GM23338 (cell line): ENCODE measurements around the gene C2orf78.

ENCODE experiments used
- CREB1 ChIP-seq: fragments of 250-450 bp; sonication (Bioruptor Pico); IDR thresholded peaks from 2 replicates; pipeline ENCODE4 v1.5.0; 2020; ENCODE audit warnings: low read depth, mild to moderate bottlenecking, moderate library complexity
- EZH2 ChIP-seq: fragments of 200-600 bp; sonication (generic); IDR thresholded peaks from one replicate; pipeline ENCODE4 v1.8.0; 2017; ENCODE audit warnings: antibody characterized with exemption, mild to moderate bottlenecking, low read depth; ENCODE audit not compliant: unreplicated experiment
- EZH2phosphoT487 ChIP-seq: fragments of 200-600 bp; sonication (generic); IDR thresholded peaks from one replicate; pipeline ENCODE4 v1.8.1; 2018; ENCODE audit warnings: antibody characterized with exemption; ENCODE audit not compliant: unreplicated experiment
- JUNB ChIP-seq: IDR thresholded peaks from one replicate; pipeline ENCODE4 v1.6.1; 2016; ENCODE audit warnings: antibody characterized with exemption; ENCODE audit not compliant: unreplicated experiment
- NANOG ChIP-seq: IDR thresholded peaks from 2 replicates; pipeline ENCODE4 v1.6.1; 2016; ENCODE audit warnings: antibody characterized with exemption, borderline replicate concordance
- POLR2AphosphoS5 ChIP-seq: IDR thresholded peaks from 2 replicates; pipeline ENCODE4 v1.6.1; 2016; ENCODE audit warnings: antibody characterized with exemption, low read depth
- STAT1 ChIP-seq: IDR thresholded peaks from one replicate; pipeline ENCODE4 v1.6.1; 2016; ENCODE audit warnings: antibody characterized with exemption; ENCODE audit not compliant: unreplicated experiment
- ZNF114 ChIP-seq: fragments of 250-450 bp; sonication (Bioruptor Pico); IDR thresholded peaks from 2 replicates; pipeline ENCODE4 v1.5.0; 2020; ENCODE audit warnings: mild to moderate bottlenecking, moderate library complexity
- ZNF331 ChIP-seq: fragments of 250-450 bp; sonication (Bioruptor Pico); IDR thresholded peaks from 2 replicates; pipeline ENCODE4 v1.5.0; 2020; ENCODE audit warnings: low read depth, mild to moderate bottlenecking, moderate library complexity
- TF ChIP-seq, protein P1 (sequence below), 2 experiments: fragments of 200-600 bp in 1 of 2; sonication (generic) in 1 of 2; conservative IDR thresholded peaks; 2 replicates each; pipeline versions ENCODE4 v1.5.1 to v1.6.1; 2016 to 2017; ENCODE audit warnings: antibody characterized with exemption in 2 of 2, low read depth in 2 of 2, mild to moderate bottlenecking in 2 of 2, moderate library complexity in 1 of 2
- TF ChIP-seq, protein P2 (sequence below): IDR thresholded peaks from one replicate; pipeline ENCODE4 v1.6.1; 2018; ENCODE audit warnings: antibody characterized with exemption; ENCODE audit not compliant: unreplicated experiment
- TF ChIP-seq, protein P3 (sequence below): IDR thresholded peaks from 2 replicates; pipeline ENCODE4 v1.6.1; 2016; ENCODE audit warnings: antibody characterized with exemption

DNA sequence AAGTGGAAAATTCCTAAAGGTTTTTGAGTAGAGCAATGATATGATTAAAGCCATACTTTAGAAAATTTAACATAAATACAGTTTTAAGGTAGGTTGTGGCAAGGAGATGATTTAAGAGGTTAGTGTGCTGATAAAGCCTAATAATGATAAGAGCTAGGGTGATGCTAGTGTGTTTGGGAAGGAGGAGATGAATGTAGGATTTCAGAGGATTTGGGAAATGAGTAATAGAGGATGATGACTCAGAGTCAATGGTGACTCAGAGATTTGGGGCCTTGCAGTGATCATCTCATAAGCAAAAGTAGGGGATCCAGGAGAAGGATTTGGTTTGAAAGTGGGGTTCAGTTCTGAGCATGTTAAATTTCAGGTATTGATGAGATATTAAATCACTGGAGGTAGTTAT is 68.0 kb downstream of the C2orf78 start:
- TF ChIP-seq, protein P1, sequence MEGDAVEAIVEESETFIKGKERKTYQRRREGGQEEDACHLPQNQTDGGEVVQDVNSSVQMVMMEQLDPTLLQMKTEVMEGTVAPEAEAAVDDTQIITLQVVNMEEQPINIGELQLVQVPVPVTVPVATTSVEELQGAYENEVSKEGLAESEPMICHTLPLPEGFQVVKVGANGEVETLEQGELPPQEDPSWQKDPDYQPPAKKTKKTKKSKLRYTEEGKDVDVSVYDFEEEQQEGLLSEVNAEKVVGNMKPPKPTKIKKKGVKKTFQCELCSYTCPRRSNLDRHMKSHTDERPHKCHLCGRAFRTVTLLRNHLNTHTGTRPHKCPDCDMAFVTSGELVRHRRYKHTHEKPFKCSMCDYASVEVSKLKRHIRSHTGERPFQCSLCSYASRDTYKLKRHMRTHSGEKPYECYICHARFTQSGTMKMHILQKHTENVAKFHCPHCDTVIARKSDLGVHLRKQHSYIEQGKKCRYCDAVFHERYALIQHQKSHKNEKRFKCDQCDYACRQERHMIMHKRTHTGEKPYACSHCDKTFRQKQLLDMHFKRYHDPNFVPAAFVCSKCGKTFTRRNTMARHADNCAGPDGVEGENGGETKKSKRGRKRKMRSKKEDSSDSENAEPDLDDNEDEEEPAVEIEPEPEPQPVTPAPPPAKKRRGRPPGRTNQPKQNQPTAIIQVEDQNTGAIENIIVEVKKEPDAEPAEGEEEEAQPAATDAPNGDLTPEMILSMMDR (conservative IDR thresholded peaks at IDR 0.05; ENCODE audit: low read depth in 2 of 2): no peak
- no peak for TF ChIP-seq EZH2
- TF ChIP-seq, protein P2, sequence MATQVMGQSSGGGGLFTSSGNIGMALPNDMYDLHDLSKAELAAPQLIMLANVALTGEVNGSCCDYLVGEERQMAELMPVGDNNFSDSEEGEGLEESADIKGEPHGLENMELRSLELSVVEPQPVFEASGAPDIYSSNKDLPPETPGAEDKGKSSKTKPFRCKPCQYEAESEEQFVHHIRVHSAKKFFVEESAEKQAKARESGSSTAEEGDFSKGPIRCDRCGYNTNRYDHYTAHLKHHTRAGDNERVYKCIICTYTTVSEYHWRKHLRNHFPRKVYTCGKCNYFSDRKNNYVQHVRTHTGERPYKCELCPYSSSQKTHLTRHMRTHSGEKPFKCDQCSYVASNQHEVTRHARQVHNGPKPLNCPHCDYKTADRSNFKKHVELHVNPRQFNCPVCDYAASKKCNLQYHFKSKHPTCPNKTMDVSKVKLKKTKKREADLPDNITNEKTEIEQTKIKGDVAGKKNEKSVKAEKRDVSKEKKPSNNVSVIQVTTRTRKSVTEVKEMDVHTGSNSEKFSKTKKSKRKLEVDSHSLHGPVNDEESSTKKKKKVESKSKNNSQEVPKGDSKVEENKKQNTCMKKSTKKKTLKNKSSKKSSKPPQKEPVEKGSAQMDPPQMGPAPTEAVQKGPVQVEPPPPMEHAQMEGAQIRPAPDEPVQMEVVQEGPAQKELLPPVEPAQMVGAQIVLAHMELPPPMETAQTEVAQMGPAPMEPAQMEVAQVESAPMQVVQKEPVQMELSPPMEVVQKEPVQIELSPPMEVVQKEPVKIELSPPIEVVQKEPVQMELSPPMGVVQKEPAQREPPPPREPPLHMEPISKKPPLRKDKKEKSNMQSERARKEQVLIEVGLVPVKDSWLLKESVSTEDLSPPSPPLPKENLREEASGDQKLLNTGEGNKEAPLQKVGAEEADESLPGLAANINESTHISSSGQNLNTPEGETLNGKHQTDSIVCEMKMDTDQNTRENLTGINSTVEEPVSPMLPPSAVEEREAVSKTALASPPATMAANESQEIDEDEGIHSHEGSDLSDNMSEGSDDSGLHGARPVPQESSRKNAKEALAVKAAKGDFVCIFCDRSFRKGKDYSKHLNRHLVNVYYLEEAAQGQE: no peak
- no peak for TF ChIP-seq POLR2AphosphoS5
- TF ChIP-seq ZNF114 (CRISPR knock-in tag): no peak
- no peak for TF ChIP-seq EZH2phosphoT487
- no peak for TF ChIP-seq JUNB
- TF ChIP-seq, protein P3, sequence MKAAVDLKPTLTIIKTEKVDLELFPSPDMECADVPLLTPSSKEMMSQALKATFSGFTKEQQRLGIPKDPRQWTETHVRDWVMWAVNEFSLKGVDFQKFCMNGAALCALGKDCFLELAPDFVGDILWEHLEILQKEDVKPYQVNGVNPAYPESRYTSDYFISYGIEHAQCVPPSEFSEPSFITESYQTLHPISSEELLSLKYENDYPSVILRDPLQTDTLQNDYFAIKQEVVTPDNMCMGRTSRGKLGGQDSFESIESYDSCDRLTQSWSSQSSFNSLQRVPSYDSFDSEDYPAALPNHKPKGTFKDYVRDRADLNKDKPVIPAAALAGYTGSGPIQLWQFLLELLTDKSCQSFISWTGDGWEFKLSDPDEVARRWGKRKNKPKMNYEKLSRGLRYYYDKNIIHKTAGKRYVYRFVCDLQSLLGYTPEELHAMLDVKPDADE: no peak
- TF ChIP-seq CREB1: no peak
- no peak for TF ChIP-seq NANOG
- no peak for TF ChIP-seq ZNF331 (CRISPR knock-in tag)
- TF ChIP-seq STAT1: no peak
